ENCODE results near the gene XYLB. TPM values are rescaled to one million over a fixed set of nuclear protein-coding genes. Genes with fewer than 3 reads are reported as not detected.

Gene XYLB
- total RNA-seq, 1 donor from 2014 or later = 0.43 TPM

DNA sequence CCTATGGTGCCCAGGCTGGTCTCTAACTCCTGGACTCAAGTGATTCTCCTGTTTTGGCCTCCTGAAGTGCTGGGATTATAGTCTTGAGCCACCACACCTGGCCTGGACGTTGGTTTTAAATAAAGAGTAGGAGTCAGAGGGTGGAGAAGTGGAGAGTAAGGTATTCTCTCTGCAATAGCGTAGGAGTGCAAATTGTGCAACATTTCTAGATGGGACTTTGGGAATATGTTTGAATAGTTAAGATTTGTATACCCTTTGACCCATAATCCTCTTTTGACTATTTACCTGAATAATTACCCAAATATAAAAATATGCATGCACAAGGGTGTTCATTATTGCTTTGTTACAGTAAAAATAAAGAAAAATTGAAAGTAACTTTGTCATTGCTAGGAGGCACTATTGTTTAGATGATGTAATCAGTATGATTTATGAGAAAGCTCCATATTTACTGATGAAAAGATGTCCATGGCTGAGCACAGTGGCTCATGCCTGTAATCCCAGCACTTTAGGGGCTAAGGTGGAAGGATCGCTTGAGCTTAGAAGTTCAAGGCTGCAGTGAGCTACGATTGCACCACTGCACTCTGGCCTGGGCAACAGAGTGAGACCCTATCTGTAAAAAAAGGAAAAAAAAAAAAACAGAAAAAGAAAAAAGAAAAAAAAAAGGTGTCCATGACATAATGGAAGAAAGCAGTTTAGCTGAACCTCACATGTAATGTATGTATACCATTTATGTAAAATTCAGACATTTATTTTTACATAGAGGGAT lies 15.1 kb upstream of the XYLB start:
- Histone ChIP-seq H3K4me3 (no peak overlapping the region), H3K4me1 (no peaks in the 10 kb centered on the region), H3K9me3 (no peaks in the 10 kb centered on the region), H3K27ac (no peak overlapping the region), H3K27me3 (no peaks in the 10 kb centered on the region), H3K36me3 (no peaks in the 10 kb centered on the region)
- TF ChIP-seq, protein P1, sequence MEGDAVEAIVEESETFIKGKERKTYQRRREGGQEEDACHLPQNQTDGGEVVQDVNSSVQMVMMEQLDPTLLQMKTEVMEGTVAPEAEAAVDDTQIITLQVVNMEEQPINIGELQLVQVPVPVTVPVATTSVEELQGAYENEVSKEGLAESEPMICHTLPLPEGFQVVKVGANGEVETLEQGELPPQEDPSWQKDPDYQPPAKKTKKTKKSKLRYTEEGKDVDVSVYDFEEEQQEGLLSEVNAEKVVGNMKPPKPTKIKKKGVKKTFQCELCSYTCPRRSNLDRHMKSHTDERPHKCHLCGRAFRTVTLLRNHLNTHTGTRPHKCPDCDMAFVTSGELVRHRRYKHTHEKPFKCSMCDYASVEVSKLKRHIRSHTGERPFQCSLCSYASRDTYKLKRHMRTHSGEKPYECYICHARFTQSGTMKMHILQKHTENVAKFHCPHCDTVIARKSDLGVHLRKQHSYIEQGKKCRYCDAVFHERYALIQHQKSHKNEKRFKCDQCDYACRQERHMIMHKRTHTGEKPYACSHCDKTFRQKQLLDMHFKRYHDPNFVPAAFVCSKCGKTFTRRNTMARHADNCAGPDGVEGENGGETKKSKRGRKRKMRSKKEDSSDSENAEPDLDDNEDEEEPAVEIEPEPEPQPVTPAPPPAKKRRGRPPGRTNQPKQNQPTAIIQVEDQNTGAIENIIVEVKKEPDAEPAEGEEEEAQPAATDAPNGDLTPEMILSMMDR (IDR thresholded peaks at IDR 0.05) = no peak
- DNase-seq (ENCODE audit: low spot score in 2 of 2) = no peak
- intact Hi-C loops (cut with DNase I) = no loop called here

DNA sequence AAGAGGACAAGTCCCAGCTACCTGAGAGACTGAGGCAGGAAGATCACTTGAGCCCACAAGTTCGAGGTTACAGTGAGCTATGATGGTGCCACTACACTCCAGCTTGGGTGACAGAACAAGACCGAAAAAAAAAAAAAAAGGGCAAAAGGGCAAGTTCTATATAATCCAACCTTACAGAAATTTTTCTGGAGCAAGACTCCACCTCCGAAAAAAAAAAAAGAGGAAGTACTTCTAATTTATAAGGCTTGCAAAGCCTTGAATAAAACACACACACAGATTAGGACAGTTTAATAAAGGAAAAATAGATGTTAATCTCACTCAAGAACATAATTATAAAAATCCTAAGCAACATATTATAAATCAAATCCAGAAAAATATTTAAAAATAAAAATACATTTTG lies 14.4 kb upstream of the XYLB start:
- Histone ChIP-seq H3K4me1 (no peaks in the 10 kb centered on the region), H3K27ac (no peak overlapping the region), H3K27me3 (no peaks in the 10 kb centered on the region), H3K4me3 (no peak overlapping the region), H3K9me3 (no peaks in the 10 kb centered on the region), H3K36me3 (no peaks in the 10 kb centered on the region)
- no peak for DNase-seq (ENCODE audit: low spot score in 2 of 2)
- intact Hi-C loops (cut with DNase I) = no loop called here
- TF ChIP-seq, protein P1 (IDR thresholded peaks at IDR 0.05) = no peak

DNA sequence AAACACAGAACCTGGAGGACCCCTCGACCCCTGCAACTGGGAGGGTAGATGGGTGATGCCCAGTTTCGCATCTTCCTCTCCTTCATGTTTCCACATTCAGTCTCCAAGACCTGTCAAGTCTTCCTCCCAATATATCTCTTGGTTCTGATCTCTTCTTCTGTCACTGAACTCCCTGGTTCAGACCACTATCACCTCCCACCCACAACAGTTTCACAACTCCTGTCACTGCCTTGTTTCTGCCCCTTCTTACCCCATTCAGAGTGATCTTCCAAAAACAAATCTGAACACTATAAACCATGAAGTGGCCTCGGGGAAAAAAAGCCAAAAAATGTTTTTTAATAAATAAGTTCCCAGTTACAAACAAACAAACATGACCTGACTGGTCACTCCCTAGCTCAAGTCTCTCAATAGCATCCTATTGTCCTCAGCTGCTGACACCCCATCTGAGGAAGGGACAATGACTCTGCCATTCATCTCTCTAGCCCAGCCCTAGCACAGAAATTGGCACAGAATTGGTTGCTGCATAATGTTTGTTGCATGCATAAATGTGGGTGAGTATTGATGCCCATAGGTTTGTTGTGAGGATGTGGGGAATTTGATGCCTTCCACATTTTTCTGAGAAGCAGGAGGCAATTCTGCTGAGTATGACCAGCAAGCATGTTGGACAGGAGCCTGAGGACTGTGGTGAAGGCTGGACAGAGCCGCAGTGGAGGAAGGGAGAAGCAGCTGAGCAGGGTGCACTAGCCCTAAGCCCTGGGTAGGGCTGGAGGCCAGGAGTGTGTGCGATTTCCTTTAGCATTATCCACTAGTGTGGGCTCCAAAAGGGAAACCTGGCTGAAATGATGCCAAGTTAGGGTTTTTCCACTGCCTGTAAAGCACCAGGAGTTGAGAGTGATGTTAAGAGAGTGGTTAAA lies 12.2 kb upstream of the XYLB start:
- Histone ChIP-seq H3K9me3 (no peaks in the 10 kb centered on the region), H3K36me3 (no peaks in the 10 kb centered on the region), H3K27me3 (no peaks in the 10 kb centered on the region), H3K4me3 (no peak overlapping the region), H3K27ac (no peak overlapping the region), H3K4me1 (no peaks in the 10 kb centered on the region)
- DNase-seq (ENCODE audit: low spot score in 2 of 2) = no peak
- intact Hi-C loops (cut with DNase I) = no loop called here
- TF ChIP-seq, protein P1 (IDR thresholded peaks at IDR 0.05) = no peak

DNA sequence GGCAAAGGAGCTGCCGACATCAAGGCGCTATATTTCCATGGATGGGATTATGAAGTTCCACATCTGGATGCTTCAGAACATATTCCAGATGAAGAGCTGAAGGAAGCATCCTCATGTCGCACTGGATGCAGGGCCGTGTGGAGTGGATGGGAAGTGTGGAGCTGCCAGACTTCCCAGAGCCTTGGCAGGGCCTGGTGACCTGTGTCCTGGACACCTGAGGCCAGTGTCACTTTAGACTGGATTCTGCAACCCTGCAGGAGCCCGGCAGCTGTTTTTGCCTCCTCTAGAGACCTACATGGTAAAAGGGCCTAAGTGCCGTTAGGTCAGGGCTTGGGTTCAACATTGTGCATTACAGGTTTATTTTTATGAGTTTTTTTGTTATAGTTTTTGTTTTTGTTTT lies 11.3 kb upstream of the XYLB start:
- H3K27ac ChIP-seq = no peak overlapping the region
- DNase-seq (ENCODE audit: low spot score in 2 of 2) = no peak

DNA sequence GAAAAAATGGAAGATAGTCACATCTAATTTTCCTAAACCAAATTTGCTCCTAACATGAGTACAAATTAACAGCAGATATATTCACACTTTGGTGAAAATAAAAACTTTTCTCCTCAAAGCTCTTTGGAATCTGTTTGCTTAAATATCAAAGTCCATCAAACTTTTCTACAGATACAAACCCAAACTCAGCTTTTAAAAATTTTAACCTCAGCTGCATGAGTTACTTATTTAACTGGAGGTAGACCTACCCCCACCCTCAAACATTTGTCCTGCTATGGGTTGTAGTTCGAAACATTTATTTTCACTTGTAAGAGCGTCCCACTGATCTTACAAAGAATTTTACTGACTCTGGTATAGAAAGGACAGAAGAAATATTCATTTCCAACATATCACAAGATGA lies 8.9 kb upstream of the XYLB start:
- TF ChIP-seq, protein P1 (IDR thresholded peaks at IDR 0.05) = no peak
- Histone ChIP-seq H3K9me3 (no peaks in the 10 kb centered on the region), H3K27ac (no peak overlapping the region), H3K4me1 (no peaks in the 10 kb centered on the region), H3K27me3 (no peaks in the 10 kb centered on the region), H3K4me3 (no peak overlapping the region), H3K36me3 (no peaks in the 10 kb centered on the region)
- no peak for DNase-seq (ENCODE audit: low spot score in 2 of 2)
- intact Hi-C loops (cut with DNase I) = no loop called here

More for the DNA sequence above, 11.3 kb upstream of the XYLB start:
- TF ChIP-seq, protein P1 (IDR thresholded peaks at IDR 0.05) = no peak
- intact Hi-C loops (cut with DNase I) = no loop called here
- Histone ChIP-seq H3K4me3 (no peak overlapping the region), H3K9me3 (no peaks in the 10 kb centered on the region), H3K4me1 (no peaks in the 10 kb centered on the region), H3K27me3 (no peaks in the 10 kb centered on the region), H3K36me3 (no peaks in the 10 kb centered on the region)

Measured in ascending aorta (tissue), 2 donors.